ENCODE measurements around the gene KCTD21. TPM values are rescaled to one million over a fixed set of nuclear protein-coding genes. Genes with fewer than 3 reads are reported as not detected.

The KCTD21 gene
- total and polyA plus RNA-seq, 2 of the 4 experiments (the other 2 are of a cell fraction), result 12.2 to 12.5 TPM

DNA sequence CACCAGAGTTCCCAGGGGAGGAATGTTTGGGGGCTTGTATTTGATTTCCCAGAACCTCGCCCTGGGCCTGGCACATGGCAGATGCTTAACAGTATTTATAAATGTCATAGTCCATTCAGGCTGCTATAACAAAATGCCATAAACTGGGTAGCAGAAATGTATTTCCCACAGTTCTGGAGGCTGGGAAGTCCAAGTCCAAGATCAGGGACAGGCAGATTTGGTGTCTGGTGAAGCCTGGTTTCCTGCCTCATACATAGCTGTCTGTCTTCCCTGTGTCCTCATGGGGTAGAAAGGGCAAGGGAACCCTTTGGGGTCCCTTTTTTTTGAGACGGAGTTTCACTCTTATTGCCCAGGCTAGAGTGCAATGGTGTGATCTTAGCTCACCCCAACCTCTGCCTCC lies 24.0 kb downstream of the KCTD21 start:
- Histone ChIP-seq H2BK5ac (ENCODE audit: low read depth, low read length, poor library complexity, severe bottlenecking) (no peak overlapping the region), H3K27ac (ENCODE audit: insufficient read depth, low read length) (no peak overlapping the region), H3K23ac (ENCODE audit: low read depth, low read length) (no peak overlapping the region), H4K91ac (ENCODE audit: insufficient read depth, low read depth, low read length) (no peak overlapping the region), H3K4me1 (ENCODE audit: control insufficient read depth, insufficient read depth, low read length) (peaks cover 13% of the 10 kb centered on the region), H3K79me1 (ENCODE audit: low read depth in 1 of 2, low read length in 2 of 2) (peaks cover 0 to 5% of the 10 kb centered on the region in 2 experiments; a peak in 1 of 4 replicates), H3K9me1 (ENCODE audit: insufficient read depth, low read length) (peaks cover 19% of the 10 kb centered on the region), H2BK15ac (ENCODE audit: low read depth, low read length) (no peak overlapping the region), H3K4me3 (ENCODE audit: insufficient read depth, low read depth, low read length) (no peak overlapping the region), H2BK120ac (ENCODE audit: low read depth, low read length) (no peak overlapping the region), H2AK5ac (ENCODE audit: low read depth, low read length) (no peak overlapping the region), H3K14ac (replicated peaks; ENCODE audit: low read depth, low read length) (no peak overlapping the region), H2BK20ac (ENCODE audit: low read depth, low read length) (no peak overlapping the region), H2AFZ (replicated peaks; ENCODE audit: low read length, poor library complexity) (no peak overlapping the region), H3K4ac (ENCODE audit: low read depth, low read length) (no peak overlapping the region), H4K5ac (ENCODE audit: low read depth, low read length) (no peak overlapping the region), H3K9ac (ENCODE audit: low read depth, low read length) (no peak overlapping the region), H3K4me2 (ENCODE audit: low read depth, low read length) (no peak overlapping the region), H3K27me3 (ENCODE audit: control insufficient read depth, insufficient read depth, low read length) (no peaks in the 10 kb centered on the region), H3K9me3 (ENCODE audit: control insufficient read depth, insufficient read depth, low read length) (no peaks in the 10 kb centered on the region), H3K18ac (ENCODE audit: low read depth, low read length) (no peak overlapping the region), H4K8ac (ENCODE audit: low read depth in 2 of 2, low read length in 2 of 2) (no peak overlapping the region), H3K36me3 (ENCODE audit: control insufficient read depth, insufficient read depth, low read length) (no peaks in the 10 kb centered on the region), H3K56ac (ENCODE audit: extremely low read depth, insufficient read depth, low read length) (no peak overlapping the region), H4K20me1 (ENCODE audit: insufficient read depth, low read length) (no peaks in the 10 kb centered on the region), H2AK9ac (replicated peaks; ENCODE audit: low read depth, low read length, poor library complexity) (no peak overlapping the region)
- WGBS, 2 experiments (ENCODE audit: extremely low coverage in 2 of 2, insufficient read length in 1 of 2), result no CpG with 5 or more reads among the region's 2 CpGs
- no TSS peak for BruUV-seq (replicated peaks)
- ChIA-PET POLR2A (ENCODE audit: unreplicated experiment) (no interaction called here), CTCF (interaction anchor here (1.1 kb wide), 1 partner anchor 84 kb away, joined by 3 read pairs; no protein-coding TSS in a partner anchor)
- intact Hi-C loops (cut with micrococcal nuclease) (no loop called here), dilution Hi-C loops (cut with HindIII; ENCODE audit: low sequenced_read_pairs, unreplicated experiment) (no loop called here), in situ Hi-C loops (cut with MboI; ENCODE audit: low sequenced_read_pairs) (no loop called here)
- TF ChIP-seq POLR2A (IDR thresholded peaks at IDR 0.05; ENCODE audit: low read depth, low read length) (no peak), MAFK (IDR thresholded peaks at IDR 0.05; ENCODE audit: low read depth, low read length) (no peak), RCOR1 (IDR thresholded peaks at IDR 0.05; ENCODE audit: insufficient replicate concordance, low read length) (no peak), FOS (IDR thresholded peaks at IDR 0.05; ENCODE audit: low read depth, low read length) (no peak), MAZ (IDR thresholded peaks at IDR 0.05; ENCODE audit: borderline replicate concordance, low read depth, low read length) (no peak), NFE2L2 (IDR thresholded peaks at IDR 0.05; ENCODE audit: low read depth, low read length) (no peak), BHLHE40 (IDR thresholded peaks at IDR 0.05; ENCODE audit: low read depth, low read length) (no peak), SMC3 (IDR thresholded peaks at IDR 0.05; ENCODE audit: low read depth, low read length) (no peak), MXI1 (IDR thresholded peaks at IDR 0.05; ENCODE audit: borderline replicate concordance, low read depth, low read length) (no peak), CEBPB (IDR thresholded peaks at IDR 0.05; ENCODE audit: low read depth, low read length) (no peak), RFX5 (IDR thresholded peaks at IDR 0.05; ENCODE audit: low read depth, low read length) (no peak), RAD21 (IDR thresholded peaks at IDR 0.05; ENCODE audit: low read length) (no peak), CHD1 (IDR thresholded peaks at IDR 0.05; ENCODE audit: low read depth, low read length) (no peak)
- TF ChIP-seq, protein P1, sequence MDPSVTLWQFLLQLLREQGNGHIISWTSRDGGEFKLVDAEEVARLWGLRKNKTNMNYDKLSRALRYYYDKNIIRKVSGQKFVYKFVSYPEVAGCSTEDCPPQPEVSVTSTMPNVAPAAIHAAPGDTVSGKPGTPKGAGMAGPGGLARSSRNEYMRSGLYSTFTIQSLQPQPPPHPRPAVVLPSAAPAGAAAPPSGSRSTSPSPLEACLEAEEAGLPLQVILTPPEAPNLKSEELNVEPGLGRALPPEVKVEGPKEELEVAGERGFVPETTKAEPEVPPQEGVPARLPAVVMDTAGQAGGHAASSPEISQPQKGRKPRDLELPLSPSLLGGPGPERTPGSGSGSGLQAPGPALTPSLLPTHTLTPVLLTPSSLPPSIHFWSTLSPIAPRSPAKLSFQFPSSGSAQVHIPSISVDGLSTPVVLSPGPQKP (IDR thresholded peaks at IDR 0.05; ENCODE audit: borderline replicate concordance, low read depth, low read length), result no peak
- TF ChIP-seq, protein P2, sequence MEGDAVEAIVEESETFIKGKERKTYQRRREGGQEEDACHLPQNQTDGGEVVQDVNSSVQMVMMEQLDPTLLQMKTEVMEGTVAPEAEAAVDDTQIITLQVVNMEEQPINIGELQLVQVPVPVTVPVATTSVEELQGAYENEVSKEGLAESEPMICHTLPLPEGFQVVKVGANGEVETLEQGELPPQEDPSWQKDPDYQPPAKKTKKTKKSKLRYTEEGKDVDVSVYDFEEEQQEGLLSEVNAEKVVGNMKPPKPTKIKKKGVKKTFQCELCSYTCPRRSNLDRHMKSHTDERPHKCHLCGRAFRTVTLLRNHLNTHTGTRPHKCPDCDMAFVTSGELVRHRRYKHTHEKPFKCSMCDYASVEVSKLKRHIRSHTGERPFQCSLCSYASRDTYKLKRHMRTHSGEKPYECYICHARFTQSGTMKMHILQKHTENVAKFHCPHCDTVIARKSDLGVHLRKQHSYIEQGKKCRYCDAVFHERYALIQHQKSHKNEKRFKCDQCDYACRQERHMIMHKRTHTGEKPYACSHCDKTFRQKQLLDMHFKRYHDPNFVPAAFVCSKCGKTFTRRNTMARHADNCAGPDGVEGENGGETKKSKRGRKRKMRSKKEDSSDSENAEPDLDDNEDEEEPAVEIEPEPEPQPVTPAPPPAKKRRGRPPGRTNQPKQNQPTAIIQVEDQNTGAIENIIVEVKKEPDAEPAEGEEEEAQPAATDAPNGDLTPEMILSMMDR (conservative IDR thresholded peaks at IDR 0.05; ENCODE audit: low read depth, low read length), result no peak
- TF ChIP-seq, protein P3, sequence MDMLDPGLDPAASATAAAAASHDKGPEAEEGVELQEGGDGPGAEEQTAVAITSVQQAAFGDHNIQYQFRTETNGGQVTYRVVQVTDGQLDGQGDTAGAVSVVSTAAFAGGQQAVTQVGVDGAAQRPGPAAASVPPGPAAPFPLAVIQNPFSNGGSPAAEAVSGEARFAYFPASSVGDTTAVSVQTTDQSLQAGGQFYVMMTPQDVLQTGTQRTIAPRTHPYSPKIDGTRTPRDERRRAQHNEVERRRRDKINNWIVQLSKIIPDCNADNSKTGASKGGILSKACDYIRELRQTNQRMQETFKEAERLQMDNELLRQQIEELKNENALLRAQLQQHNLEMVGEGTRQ (IDR thresholded peaks at IDR 0.05; ENCODE audit: low read depth, low read length), result no peak
- no peak for ATAC-seq (ENCODE audit: low read depth)
- no peak for DNase-seq
